ENCODE results near the gene INPP5K. TPM values are rescaled to one million over a fixed set of nuclear protein-coding genes. Genes with fewer than 3 reads are reported as not detected.

Gene INPP5K
- total and polyA plus RNA-seq, 10 of the 15 experiments (the other 5 are each of a cell fraction or from before 2014, with no cell fraction given) = 0.58 to 41.2 (median 23.3) TPM

- TF ChIP-seq TCF3 (IDR thresholded peaks at IDR 0.05; ENCODE audit: borderline replicate concordance, insufficient read depth, low read depth, low read length) = no peak
- TF ChIP-seq NR2F1 (conservative IDR thresholded peaks at IDR 0.05) = peak; percentile 67; the same call in 1 of the 2 replicates
- no peak for TF ChIP-seq IRF4 (IDR thresholded peaks at IDR 0.05; ENCODE audit: low read depth, low read length)
- no peak for TF ChIP-seq ATF7 (IDR thresholded peaks at IDR 0.05; ENCODE audit: low read depth)
- TF ChIP-seq, protein P1, sequence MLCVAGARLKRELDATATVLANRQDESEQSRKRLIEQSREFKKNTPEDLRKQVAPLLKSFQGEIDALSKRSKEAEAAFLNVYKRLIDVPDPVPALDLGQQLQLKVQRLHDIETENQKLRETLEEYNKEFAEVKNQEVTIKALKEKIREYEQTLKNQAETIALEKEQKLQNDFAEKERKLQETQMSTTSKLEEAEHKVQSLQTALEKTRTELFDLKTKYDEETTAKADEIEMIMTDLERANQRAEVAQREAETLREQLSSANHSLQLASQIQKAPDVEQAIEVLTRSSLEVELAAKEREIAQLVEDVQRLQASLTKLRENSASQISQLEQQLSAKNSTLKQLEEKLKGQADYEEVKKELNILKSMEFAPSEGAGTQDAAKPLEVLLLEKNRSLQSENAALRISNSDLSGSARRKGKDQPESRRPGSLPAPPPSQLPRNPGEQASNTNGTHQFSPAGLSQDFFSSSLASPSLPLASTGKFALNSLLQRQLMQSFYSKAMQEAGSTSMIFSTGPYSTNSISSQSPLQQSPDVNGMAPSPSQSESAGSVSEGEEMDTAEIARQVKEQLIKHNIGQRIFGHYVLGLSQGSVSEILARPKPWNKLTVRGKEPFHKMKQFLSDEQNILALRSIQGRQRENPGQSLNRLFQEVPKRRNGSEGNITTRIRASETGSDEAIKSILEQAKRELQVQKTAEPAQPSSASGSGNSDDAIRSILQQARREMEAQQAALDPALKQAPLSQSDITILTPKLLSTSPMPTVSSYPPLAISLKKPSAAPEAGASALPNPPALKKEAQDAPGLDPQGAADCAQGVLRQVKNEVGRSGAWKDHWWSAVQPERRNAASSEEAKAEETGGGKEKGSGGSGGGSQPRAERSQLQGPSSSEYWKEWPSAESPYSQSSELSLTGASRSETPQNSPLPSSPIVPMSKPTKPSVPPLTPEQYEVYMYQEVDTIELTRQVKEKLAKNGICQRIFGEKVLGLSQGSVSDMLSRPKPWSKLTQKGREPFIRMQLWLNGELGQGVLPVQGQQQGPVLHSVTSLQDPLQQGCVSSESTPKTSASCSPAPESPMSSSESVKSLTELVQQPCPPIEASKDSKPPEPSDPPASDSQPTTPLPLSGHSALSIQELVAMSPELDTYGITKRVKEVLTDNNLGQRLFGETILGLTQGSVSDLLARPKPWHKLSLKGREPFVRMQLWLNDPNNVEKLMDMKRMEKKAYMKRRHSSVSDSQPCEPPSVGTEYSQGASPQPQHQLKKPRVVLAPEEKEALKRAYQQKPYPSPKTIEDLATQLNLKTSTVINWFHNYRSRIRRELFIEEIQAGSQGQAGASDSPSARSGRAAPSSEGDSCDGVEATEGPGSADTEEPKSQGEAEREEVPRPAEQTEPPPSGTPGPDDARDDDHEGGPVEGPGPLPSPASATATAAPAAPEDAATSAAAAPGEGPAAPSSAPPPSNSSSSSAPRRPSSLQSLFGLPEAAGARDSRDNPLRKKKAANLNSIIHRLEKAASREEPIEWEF (IDR thresholded peaks at IDR 0.05; ENCODE audit: insufficient replicate concordance, low read depth, low read length) = no peak
- TF ChIP-seq USF2 (IDR thresholded peaks at IDR 0.05; ENCODE audit: borderline replicate concordance, low read depth, low read length) = no peak
- TF ChIP-seq, protein P2, sequence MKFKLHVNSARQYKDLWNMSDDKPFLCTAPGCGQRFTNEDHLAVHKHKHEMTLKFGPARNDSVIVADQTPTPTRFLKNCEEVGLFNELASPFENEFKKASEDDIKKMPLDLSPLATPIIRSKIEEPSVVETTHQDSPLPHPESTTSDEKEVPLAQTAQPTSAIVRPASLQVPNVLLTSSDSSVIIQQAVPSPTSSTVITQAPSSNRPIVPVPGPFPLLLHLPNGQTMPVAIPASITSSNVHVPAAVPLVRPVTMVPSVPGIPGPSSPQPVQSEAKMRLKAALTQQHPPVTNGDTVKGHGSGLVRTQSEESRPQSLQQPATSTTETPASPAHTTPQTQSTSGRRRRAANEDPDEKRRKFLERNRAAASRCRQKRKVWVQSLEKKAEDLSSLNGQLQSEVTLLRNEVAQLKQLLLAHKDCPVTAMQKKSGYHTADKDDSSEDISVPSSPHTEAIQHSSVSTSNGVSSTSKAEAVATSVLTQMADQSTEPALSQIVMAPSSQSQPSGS (IDR thresholded peaks at IDR 0.05; ENCODE audit: low read length) = no peak
- TF ChIP-seq SMAD5 (IDR thresholded peaks at IDR 0.05; ENCODE audit: low read depth) = no peak
- TF ChIP-seq SKIL (IDR thresholded peaks at IDR 0.05; ENCODE audit: low read depth, poor library complexity, severe bottlenecking) = no peak
- TF ChIP-seq, protein P3, sequence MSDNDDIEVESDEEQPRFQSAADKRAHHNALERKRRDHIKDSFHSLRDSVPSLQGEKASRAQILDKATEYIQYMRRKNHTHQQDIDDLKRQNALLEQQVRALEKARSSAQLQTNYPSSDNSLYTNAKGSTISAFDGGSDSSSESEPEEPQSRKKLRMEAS (IDR thresholded peaks at IDR 0.05; ENCODE audit: low read depth, low read length) = no peak
- TF ChIP-seq ASH2L (IDR thresholded peaks at IDR 0.05; ENCODE audit: borderline replicate concordance, low read depth) = no peak
- TF ChIP-seq MEF2B (IDR thresholded peaks at IDR 0.05; ENCODE audit: partially characterized antibody, poor library complexity, severe bottlenecking) = no peak
- no peak for TF ChIP-seq ZBED1 (IDR thresholded peaks at IDR 0.05; ENCODE audit: borderline replicate concordance)
- TF ChIP-seq EZH2 (IDR thresholded peaks at IDR 0.05; ENCODE audit: borderline replicate concordance, control insufficient read depth, low read depth, low read length) = no peak
Observed at GRCh38 chr17:1487939-1488825, 28.2 kb downstream of the INPP5K start (continued).
